AG10803 (cell line): Measurements from ENCODE around the gene C1orf159.

Experiments used
- DNase-seq: peaks from one replicate; pipeline ENCODE4 v3.0.0; 2010; ENCODE audit warnings: low read depth
- H3K4me3 ChIP-seq: 2 replicates; pipeline ENCODE4 v1.5.1; 2011; ENCODE audit warnings: mild to moderate bottlenecking, low read length, control low read depth
- CTCF ChIP-seq: conservative IDR thresholded peaks from 2 replicates; pipeline ENCODE4 v1.5.1; 2011; ENCODE audit warnings: mild to moderate bottlenecking, low read length, control low read depth, inconsistent platforms

Gene C1orf159

GRCh38 chr1:1130206-1131120 lies 14.6 kb upstream of the C1orf159 start:
- DNase-seq = no peak
- TF ChIP-seq CTCF = no peak
- H3K4me3 ChIP-seq = no peak overlapping the region

- no peak for DNase-seq
- TF ChIP-seq CTCF = no peak
- H3K4me3 ChIP-seq = no peak overlapping the region
Measured at GRCh38 chr1:1129381-1129821, 13.5 kb upstream of the C1orf159 start.

- TF ChIP-seq CTCF = no peak
- no peak for DNase-seq
- H3K4me3 ChIP-seq = no peak overlapping the region
Measured at GRCh38 chr1:1128454-1129139, 12.7 kb upstream of the C1orf159 start.

GRCh38 chr1:1127551-1128451 lies 11.9 kb upstream of the C1orf159 start:
- DNase-seq = no peak
- no peak overlapping the region for H3K4me3 ChIP-seq
- TF ChIP-seq CTCF = no peak

GRCh38 chr1:1125945-1126344 lies 10.1 kb upstream of the C1orf159 start:
- H3K4me3 ChIP-seq = no peak overlapping the region
- TF ChIP-seq CTCF = no peak
- no peak for DNase-seq

- no peak for TF ChIP-seq CTCF
- no peak overlapping the region for H3K4me3 ChIP-seq
- DNase-seq = no peak
Measured at GRCh38 chr1:1124786-1125642, 9.1 kb upstream of the C1orf159 start.
